ENCODE measurements around the gene NUTF2.

NUTF2 gene

DNA sequence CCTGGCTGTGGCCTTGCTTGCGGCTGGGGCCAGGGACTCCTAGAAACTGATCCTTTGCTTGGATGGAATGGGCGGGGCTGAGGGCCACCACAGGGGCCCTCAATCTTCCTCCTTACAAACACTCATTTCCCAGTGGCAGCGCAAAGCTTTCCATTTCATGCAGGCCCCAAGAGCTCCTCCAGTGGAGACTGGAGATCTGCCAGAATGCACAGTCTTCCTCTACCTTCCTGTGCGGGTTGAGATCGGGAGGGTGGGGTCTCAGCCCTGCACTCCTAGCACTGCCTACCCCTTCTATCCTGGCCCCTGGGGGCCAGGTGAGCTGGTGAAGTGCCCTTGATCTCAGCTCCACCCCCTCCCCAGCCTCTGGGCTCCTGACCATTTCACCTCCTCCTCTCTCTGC is 39.7 kb downstream of the NUTF2 start:
- no peak overlapping the region; the same call in 1 of the 2 replicates for H3K27ac ChIP-seq
- TF ChIP-seq, protein P1, sequence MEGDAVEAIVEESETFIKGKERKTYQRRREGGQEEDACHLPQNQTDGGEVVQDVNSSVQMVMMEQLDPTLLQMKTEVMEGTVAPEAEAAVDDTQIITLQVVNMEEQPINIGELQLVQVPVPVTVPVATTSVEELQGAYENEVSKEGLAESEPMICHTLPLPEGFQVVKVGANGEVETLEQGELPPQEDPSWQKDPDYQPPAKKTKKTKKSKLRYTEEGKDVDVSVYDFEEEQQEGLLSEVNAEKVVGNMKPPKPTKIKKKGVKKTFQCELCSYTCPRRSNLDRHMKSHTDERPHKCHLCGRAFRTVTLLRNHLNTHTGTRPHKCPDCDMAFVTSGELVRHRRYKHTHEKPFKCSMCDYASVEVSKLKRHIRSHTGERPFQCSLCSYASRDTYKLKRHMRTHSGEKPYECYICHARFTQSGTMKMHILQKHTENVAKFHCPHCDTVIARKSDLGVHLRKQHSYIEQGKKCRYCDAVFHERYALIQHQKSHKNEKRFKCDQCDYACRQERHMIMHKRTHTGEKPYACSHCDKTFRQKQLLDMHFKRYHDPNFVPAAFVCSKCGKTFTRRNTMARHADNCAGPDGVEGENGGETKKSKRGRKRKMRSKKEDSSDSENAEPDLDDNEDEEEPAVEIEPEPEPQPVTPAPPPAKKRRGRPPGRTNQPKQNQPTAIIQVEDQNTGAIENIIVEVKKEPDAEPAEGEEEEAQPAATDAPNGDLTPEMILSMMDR (conservative IDR thresholded peaks at IDR 0.05), result no peak
- TF ChIP-seq ZFX (IDR thresholded peaks at IDR 0.05), result no peak

DNA sequence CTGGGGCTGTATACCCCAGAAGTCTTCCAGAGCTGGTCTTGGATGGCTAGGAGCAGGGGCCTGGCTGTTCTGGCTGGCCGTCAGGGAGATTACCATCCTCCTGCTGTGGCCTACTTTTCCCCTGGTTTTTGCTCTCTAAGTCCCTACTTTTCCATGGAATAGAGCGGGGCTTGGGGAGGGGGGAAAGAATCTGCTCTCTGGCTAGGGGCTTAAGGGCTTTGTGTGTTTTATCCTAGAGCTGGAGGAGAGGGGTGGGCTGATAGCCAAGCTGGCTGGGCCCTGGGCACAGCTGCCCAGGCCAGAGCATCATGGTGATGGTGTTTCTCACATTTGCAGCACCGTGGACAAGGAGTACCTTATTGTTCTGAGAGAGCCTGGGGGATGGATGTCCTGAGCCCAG is 41.6 kb downstream of the NUTF2 start:
- no peak for TF ChIP-seq ZFX (IDR thresholded peaks at IDR 0.05)
- TF ChIP-seq, protein P1 (conservative IDR thresholded peaks at IDR 0.05), result no peak
- H3K27ac ChIP-seq, result no peak overlapping the region

DNA sequence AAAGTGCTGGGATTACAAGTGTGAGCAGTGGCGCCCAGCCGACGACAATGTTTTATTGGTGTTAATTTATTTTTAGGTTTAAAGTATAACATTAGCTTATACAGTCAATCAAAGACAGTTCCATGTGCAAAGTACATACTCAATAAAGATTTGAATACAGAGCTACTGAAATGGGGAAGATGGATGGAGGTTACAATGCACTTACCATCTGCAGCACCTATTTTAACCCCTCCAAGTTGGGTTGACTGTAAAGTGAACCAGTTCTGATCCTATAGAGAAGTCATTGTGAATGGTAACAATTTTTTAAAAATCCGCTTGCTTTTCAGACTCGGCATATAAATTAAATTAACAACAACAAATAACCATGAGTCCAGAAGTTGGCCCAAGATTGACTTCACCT is 45.6 kb downstream of the NUTF2 start:
- TF ChIP-seq, protein P1 (conservative IDR thresholded peaks at IDR 0.05), result no peak
- no peak for TF ChIP-seq ZFX (IDR thresholded peaks at IDR 0.05)
- H3K27ac ChIP-seq, result 0 out of 2 replicates have a peak overlapping the region, but pooled peaks have one; percentile 15

DNA sequence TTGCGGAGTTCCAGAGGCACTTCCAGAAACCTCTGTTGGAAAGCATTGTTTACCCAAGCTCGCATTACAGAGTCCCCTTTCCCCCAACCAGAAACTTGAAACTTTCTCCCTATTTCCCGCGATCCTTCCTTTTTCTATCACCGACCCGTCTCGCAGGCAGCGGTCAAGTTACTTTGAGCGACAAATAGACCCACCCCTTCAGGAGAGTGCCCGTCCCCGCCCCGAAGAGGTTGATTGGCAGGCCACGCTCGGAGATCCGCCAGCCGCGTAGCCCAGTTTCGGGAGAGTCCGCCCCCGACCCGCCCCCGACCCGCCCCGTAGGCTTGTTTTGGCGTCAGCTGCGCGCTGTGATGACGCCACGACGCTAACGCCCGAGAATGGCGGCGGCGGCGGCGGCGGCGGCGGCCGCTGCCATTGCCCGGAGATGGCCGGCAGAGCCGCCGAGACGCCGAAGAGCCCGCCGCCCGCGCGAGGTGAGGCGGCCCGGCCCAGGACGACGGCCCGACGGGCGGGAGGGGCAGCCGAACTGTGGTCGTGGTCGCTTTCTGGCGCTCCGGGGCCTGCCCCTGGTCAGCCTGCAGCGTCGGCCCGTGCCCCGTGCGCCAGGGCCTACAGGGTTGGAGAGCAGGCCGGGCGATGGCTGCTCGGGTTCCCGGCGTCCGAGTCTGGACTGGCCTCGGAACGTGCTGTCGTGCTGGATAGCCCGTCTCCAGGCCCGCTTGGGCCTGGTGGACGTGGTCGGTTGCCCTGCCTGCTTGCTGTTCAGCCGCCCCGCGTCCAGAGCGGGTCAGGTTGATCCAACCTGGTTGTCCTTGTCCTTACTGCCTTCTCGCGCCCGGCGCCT is 46.4 kb downstream of the NUTF2 start, which contains the start of gene PSKH1:
PSKH1 (plus strand) TSS at position 356 of the 844 bp plus-strand sequence. CDS start 15,496 bp downstream, outside the sequence.
- TF ChIP-seq, protein P1 (conservative IDR thresholded peaks at IDR 0.05), result no peak
- peak; percentile 98 for TF ChIP-seq ZFX (IDR thresholded peaks at IDR 0.05)
- H3K27ac ChIP-seq, result peak within 1 kb of the TSS; percentile 94

DNA sequence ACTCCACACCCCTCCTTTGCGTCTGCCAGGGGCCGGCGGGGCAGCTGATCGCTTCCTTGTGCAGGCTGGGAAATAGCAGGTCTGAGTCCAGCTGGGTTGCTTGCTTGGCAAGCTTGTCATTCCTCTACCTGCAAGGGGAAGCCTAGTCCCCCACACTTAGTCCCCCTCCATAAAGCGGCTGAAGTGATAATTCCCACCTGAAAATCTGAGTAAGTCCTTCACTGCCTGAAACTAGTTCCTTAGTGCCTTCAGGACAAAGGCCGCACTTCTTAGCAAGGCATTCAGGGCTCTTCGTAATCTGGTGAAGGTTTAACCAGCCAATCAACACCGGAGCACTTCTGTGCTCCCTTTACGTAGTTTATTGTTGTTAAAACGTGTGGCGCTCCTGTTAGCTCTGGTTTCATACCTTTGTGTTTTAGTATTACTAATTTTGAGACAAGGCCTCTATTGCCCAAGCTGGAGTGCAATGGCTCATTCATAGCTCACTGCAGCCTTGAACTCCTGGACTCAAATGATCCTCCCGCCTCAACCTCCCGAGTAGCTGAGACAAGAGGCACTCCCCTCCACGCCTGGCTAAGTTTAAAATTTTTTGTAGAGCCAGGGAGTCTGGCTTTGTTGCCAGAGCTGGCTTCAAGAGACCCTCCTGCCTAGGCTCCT is 47.1 kb downstream of the NUTF2 start:
- TF ChIP-seq, protein P1 (conservative IDR thresholded peaks at IDR 0.05), result no peak
- TF ChIP-seq ZFX (IDR thresholded peaks at IDR 0.05), result no peak
- peak overlapping the region; percentile 94 for H3K27ac ChIP-seq

DNA sequence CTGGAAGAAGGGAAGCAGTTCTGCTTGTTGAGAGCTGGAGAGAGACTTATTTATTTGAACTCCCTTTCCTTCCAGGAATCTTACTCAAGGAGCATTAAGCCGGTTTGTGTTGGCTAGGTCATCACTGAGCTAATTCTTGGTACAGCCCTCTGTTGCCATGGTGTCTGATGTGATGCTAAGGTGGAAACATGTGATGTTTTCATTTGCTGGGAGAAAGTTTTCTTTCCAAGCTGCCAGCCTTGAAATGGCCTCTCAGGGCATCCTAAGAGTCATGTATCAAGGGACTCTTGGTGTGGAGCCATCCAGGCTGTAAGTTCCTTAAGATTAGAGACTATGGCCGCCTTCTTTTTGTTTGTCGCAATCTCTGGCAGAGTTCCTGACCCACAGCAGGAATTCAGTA is 50.5 kb downstream of the NUTF2 start:
- H3K27ac ChIP-seq, result no peak overlapping the region
- TF ChIP-seq, protein P1 (conservative IDR thresholded peaks at IDR 0.05), result no peak
- TF ChIP-seq ZFX (IDR thresholded peaks at IDR 0.05), result no peak

DNA sequence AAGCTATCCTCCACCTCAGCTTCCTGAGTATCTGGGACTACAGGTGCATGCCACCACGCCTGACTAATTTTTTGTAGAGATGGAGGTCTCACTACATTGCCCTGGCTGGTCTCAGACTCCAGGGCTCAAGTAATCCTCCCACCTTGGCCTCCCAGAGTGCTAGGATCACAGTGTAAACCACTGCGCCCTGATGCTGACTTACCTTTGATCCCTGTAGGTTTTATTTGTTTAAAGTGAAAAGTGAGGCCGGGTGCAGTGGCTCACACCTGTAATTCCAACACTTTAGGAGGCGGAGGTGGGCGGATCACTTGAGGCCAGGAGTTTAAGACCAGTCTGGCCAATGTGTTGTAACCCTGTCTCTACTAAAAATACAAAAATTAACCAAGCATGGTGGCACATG is 55.0 kb downstream of the NUTF2 start:
- H3K27ac ChIP-seq, result no peak overlapping the region
- TF ChIP-seq ZFX (IDR thresholded peaks at IDR 0.05), result no peak
- TF ChIP-seq, protein P1 (conservative IDR thresholded peaks at IDR 0.05), result no peak
